ENCODE data around the gene CFAP299. TPM values are rescaled to one million over a fixed set of nuclear protein-coding genes. Genes with fewer than 3 reads are reported as not detected.

The CFAP299 gene
- total and polyA plus RNA-seq, 2 of the 13 experiments (the other 11 are each of a cell fraction or from before 2014, with no cell fraction given): not detected

DNA sequence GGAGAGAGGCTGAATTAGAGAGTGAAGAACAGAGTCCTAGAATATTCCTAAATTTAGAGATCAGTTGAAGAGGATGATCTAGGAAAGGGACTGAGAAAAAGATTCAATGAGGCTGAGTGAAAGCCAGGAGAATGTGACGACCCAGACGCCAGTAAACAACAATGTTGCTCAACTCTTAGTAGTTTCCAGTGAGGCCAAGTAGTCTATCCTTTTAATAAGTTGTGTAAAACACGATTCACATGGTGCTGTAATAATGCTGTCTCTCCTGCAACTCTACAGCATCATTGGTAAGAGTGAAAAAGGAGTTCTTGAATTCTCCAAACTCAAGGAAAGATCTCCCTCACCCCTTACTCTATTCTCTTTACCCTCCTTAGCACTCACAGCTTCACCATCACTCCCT is 140.3 kb downstream of the CFAP299 start:
- ATAC-seq (no peak), FAIRE-seq (no peak), DNase-seq (ENCODE audit: low spot score) (no peak)
- H2AFZ ChIP-seq (ENCODE audit: low read length): no peak overlapping the region
- H3K27ac ChIP-seq (ENCODE audit: extremely low read length, insufficient read depth, low read length): no peak overlapping the region
- CTCF ChIA-PET (ENCODE audit: low intra/inter-chr PET ratio, low total read pairs): no interaction called here
- TF ChIP-seq ZSCAN31 (CRISPR knock-in tag; IDR thresholded peaks at IDR 0.05; ENCODE audit: low read depth) (no peak), ZNF644 (CRISPR knock-in tag; IDR thresholded peaks at IDR 0.05; ENCODE audit: low read depth) (no peak), GLI4 (CRISPR knock-in tag; IDR thresholded peaks at IDR 0.05; ENCODE audit: borderline replicate concordance) (no peak), ZNF572 (CRISPR knock-in tag; IDR thresholded peaks at IDR 0.05) (no peak), PRDM4 (CRISPR knock-in tag; IDR thresholded peaks at IDR 0.05; ENCODE audit: borderline replicate concordance) (no peak), ZNF749 (CRISPR knock-in tag; IDR thresholded peaks at IDR 0.05; ENCODE audit: borderline replicate concordance) (no peak), SKI (IDR thresholded peaks at IDR 0.05; ENCODE audit: partially characterized antibody) (no peak), PPARG (CRISPR knock-in tag; conservative IDR thresholded peaks at IDR 0.05) (no peak), ZNF30 (CRISPR knock-in tag; IDR thresholded peaks at IDR 0.05) (no peak), ZBTB21 (CRISPR knock-in tag; IDR thresholded peaks at IDR 0.05) (no peak)
- TF ChIP-seq, protein P1, sequence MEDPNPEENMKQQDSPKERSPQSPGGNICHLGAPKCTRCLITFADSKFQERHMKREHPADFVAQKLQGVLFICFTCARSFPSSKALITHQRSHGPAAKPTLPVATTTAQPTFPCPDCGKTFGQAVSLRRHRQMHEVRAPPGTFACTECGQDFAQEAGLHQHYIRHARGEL (CRISPR knock-in tag; IDR thresholded peaks at IDR 0.05): no peak
- in situ Hi-C loops (cut with HindIII; ENCODE audit: extremely low pct_ligation_motif_present, low pct_unique_long_range_greater_than_20kb) (no loop called here), intact Hi-C loops (cut with micrococcal nuclease; ENCODE audit: unreplicated experiment) (no loop called here)
- H3K4me1 ChIP-seq (ENCODE audit: insufficient read depth, low read length): no peaks in the 10 kb centered on the region
- H3K4me3 ChIP-seq (replicated peaks in 1 of 3; ENCODE audit: insufficient read depth in 1 of 3, low read depth in 2 of 3, low read length in 3 of 3): no peak overlapping the region
- H3K79me2 ChIP-seq (ENCODE audit: insufficient read depth, low read length): no peaks in the 10 kb centered on the region
- H4K20me1 ChIP-seq (ENCODE audit: insufficient read depth, low read length): no peaks in the 10 kb centered on the region
- WGBS (ENCODE audit: low lambda C conversion rate): 0% methylated on average over 3 of the region's 3 CpGs
- H3K9ac ChIP-seq (ENCODE audit: insufficient read depth, low read depth, low read length): no peak overlapping the region
- no TSS peak for BruUV-seq (replicated peaks)
- POLR2A ChIA-PET: no interaction called here
- H3K36me3 ChIP-seq (replicated peaks in 1 of 2; ENCODE audit: control insufficient read depth in 1 of 2, insufficient read depth in 2 of 2, low read length in 2 of 2): no peaks in the 10 kb centered on the region
- H3K27me3 ChIP-seq (ENCODE audit: control insufficient read depth in 1 of 2, insufficient read depth in 2 of 2, low read length in 2 of 2): no peaks in the 10 kb centered on the region; a peak in 1 of 5 replicates
- H3K4me2 ChIP-seq (ENCODE audit: low read depth, low read length): no peak overlapping the region
- H3K9me3 ChIP-seq (ENCODE audit: low read length): no peaks in the 10 kb centered on the region

Measured in HepG2 (cell line).